LoVo (cell line): ENCODE results near the gene DHCR7.

ENCODE experiments used
- DNase-seq: peaks from one replicate; pipeline ENCODE4 v3.0.0-alpha.2; 2016; ENCODE audit warnings: low spot score

DHCR7 gene

DNA sequence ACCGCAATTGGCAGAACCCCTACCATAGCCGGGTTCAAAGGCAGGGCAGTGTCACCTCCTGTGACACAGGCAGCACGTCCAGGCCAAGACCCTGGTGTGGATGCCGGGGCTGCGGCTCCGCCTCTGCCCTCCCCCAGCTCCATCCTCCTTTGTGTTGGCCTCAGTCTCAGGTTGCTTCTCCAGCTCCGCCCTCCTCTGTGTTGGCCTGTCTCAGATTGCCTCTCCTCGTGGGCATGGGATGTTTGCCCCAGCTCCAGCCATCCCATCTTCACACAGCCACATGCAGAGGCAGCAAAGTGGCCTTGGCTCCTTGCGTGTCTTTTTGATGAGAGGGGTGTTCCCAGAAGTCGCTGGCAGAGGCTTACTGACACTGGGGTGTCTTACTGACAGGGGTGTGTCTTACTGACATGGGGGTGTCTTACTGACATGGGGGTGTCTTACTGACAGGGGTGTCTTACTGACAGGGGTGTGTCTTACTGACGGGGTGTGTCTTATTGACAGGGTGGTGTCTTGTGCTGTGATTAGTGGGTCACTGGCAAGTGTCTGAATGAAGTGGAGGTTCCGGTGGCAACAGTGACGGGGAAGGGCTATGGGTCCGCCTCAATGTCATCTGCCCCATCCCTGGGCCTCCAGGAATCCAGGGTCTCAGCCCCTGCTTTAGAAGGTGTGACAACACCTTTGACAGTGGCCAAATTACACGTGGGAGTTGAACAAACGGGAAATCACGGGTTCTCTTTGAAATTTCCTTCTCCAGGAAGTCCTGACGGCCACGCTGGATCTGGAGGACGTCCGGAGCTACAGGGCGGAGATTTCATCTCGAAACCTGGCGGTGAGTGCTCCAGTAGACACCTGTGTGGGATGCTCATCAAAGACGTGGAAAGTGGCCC is 29.7 kb upstream of the DHCR7 start:
- no peak for DNase-seq

DNA sequence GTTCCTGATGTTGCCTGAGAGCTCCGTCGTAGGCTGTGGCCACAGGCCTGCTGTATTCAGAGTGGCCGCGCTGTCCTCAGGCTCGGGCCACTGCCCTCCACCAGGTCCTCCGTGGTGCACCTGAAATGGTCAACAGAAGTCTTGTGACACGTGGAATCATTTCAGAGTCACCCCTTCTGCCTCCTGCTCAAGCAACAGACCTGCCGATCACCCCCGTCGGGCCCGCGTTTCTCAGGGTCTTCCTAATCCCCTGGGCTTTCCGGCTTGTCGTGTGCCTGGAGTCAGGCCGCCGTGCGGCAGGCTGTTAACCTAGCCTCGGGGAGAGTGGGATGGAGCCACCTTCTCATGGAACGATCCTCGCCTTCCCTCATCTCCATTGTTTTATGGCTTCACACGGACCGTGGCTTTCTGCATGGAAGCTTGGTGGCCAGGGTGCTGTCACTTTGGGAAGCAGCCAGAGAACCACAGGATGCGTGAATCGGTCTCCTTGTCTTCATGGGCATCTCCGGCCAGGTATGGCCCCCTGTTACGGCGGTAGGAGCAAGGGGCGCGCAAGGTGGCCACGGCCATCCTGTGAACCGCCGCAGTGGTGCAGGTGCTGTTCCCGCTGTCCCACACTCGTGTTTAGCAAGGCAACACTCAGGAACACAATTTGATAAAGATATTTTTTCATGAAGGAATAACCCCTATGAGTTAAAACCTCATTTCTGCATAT is 28.9 kb upstream of the DHCR7 start:
- DNase-seq: no peak

DNA sequence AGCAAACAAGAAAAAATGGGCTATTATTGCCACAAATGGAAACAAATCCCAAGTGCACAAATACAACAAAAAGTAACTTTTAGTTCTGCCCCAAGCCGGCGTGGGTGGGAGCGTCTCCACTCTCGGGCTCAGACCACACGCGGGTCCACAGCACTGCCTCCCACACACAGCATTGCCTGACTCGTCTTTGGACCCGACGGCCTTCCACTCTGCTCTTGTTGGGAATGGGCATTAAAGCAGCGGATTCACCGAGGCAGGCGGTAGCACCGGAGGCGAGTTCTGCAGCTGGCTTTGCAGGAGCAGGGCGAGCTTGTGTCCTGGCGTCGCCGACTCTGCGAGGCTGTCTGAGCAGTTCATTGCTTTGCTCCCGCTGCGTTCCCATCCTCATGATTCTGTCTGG is 27.8 kb upstream of the DHCR7 start:
- no peak for DNase-seq

DNA sequence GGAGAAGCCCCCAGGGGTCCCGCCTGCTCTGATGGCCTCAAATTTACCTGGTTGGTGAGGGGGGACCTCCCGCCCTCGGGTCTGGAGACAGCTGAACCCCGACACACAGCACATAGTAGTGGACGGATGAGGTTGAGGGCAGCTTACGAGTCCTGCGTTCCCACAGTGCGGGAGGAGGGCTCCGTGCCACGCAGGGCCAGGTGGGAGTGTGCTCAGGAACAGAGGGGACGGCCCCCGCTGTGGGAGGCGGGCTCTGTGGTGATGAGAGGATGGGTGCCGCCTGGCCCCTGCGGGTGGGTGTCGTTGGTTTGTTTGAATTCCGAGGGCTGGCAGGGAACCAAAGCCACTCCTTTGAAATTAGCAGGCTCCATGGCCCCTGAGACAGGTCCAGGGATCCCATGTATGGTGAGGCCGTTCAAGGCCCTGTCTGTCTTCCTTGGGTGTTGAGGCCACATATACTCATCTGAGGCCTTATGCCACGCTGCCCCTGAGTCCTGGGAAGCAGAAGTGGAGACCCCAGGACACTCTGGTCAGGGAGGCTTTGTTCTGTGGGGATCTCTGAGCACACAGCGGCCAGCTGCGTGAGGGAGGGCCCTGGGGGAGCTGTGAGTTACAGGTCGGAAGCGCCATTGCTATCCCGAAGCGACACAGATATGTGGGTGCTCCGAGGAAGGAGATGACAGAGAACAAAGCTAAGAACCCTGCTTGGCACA is 26.7 kb upstream of the DHCR7 start:
- DNase-seq: no peak

DNA sequence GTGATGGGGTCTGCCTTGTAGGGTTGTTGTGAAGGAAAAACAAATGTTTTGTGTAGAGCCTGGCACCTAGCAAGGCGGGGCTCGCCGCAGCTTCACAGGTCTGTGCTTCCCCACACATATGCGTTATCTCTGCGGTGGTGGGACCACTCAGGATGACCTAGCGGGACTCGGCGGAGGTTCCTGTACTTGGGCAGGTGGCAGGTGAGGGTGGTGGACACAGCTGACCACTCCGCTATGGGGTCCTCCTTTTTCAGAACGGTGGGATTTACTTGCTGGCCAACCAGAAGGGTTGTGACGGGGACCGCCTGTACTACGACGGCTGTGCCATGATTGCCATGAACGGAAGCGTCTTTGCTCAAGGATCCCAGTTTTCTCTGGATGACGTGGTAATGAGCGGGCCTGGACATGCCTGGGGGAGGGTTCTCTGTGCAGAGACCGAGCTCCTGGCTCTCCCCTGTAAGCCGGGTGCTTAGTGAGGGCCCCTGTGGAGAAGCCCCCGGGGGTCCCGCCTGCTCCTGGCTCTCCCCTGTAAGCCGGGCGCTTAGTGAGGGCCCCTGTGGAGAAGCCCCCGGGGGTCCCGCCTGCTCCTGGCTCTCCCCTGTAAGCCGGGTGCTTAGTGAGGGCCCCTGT is 26.1 kb upstream of the DHCR7 start:
- no peak for DNase-seq

DNA sequence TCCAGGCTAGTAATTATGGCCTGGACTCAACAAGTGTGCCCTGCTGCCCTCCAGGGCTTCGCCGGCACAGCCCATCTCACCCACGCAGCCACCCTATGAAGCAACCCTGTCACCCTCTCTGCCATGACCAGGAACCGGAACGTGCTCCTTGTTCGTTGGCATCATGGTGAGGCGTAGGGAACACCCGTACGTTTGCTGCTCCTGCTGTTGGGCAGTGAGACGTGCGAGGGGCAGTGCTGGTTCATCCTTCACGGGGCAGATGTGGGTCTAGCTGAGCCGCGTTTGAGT is 25.5 kb upstream of the DHCR7 start:
- no peak for DNase-seq

DNA sequence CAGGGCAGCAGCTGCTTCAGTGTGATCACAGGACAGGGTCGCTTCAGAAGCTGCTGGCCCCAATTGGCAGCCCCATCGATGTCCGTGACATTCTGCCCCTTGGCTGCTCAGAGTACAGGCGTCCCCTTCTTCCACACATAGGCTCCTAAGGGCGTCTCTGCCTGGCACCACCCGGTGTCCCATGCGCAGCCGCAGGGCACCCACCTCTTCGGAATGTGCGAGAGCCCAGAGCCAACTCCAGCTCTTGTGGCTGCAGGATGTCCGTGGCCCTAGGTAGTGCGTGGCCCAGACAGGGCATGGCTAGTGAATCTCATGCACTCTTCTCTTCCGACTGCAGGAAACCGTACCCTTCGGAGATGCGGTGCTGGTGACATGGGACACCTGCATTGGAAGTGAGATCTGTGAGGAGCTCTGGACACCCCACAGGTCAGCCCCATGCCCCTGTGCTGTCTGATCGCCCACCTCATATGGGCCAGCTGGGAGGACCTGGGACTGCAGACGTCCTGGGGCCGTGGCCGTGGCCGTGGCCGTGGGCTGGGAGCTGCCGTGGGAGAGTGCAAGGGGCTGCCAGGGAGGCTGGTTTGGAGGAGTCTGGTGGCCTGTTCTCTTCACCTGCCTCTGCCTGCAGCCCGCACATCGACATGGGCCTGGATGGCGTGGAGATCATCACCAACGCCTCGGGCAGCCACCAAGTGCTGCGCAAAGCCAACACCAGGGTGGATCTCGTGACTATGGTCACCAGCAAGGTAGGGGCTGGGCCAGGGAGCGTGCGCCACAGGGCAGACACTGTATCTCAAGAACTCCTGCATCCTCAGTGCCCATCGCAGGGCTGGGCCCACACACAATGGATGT is 25.0 kb upstream of the DHCR7 start:
- no peak for DNase-seq

DNA sequence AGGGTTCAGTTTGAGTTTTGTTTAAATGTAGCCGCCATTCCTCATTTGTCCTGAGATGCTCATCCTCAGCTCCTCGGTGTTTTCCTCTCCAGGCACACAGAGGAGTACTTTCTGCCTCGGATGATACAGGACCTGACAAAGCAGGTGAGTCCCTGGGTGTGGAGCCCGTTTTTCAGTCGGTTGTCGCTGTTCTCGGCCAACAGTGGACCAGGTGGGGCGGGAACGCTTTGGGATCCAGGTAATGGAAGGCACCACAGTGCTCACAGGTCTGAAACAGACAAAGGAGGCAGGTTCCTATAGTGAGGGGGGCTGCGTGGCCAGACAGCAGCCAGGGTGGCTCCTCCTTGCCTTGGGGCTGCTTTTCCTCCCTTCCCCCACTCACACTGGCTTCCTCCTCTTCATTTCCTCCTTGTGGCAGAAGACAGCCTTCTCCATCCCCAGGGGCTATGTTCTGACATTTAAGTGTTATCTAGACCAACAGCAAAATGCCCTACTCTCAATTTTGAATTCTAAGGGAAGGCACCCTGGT is 24.2 kb upstream of the DHCR7 start:
- no peak for DNase-seq

DNA sequence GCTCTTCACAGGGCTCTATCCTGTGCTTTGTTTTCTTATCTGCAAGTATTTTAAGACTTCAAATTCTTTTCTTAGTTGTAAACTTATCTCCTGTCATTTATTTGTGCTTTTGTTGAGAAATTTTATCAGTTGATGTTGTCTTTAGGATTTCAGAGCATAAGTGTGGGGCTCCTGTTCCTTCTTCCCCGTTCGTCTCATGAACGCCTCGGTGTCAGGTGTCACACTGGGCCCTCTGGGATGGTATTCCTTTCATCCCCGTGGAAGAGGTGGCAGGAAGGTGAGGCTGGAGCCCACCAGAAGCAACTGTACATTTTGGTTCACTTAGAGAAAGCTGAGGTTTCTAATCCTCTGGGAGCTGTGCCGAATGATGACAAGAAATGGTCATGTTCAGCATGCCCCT is 22.8 kb upstream of the DHCR7 start:
- no peak for DNase-seq

DNA sequence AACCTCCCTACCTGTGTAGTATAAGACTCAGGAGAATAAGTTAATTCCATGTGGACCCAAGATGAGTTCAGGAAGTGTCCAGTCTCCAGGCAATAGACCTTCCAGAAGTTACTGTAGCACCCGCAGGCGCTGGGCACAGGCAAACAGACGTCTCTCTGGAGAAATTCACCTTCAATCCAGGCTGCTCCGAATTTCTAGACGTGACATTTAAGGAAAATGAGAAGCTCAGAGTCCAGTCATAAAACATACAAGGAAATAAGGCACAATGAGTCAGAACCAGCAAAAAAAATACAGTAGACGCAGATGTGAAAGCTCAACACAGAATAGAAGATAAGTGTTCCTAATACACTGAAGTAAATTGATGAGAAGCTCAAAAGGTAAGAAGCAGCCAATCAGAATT is 19.0 kb upstream of the DHCR7 start:
- no peak for DNase-seq

DNA sequence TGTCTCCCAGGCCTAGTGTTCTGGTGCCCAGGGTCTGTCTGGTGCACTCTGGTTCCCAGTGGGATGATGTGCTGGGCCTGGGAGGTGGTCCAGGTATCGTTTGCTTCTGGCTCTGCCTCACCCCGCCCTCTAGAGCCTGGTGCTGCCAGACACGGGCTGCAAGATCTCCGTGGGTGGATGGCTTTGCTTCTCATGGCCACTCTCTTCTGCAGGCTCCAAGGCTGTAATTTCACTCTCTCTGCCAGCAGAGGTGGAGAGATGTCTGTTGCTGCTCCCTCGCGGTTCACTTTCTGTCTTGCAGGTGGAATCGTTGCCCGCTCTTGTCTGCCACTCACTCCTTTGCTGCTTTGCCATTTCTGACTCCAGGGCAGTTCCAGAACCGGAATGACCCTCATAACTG is 18.2 kb upstream of the DHCR7 start:
- no peak for DNase-seq

DNA sequence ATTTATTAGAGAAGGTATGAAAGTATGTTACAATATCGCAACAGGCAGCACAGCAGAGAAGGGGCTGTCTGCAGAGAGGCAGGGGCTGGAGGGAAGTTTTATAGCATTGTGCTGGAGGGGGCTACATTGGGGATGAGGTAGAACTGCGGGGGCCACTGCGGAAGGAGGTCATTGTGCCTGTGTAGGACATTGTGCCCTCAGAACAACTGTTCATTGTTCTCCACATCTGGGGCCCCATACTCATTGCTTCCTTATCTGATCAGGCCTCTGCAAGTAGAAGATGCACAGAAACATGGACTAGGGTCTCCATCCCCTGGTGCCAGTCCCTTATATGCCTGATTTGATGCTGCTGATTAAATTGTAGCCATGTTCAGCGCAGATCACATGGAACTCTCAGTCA is 16.9 kb upstream of the DHCR7 start:
- DNase-seq: no peak

DNA sequence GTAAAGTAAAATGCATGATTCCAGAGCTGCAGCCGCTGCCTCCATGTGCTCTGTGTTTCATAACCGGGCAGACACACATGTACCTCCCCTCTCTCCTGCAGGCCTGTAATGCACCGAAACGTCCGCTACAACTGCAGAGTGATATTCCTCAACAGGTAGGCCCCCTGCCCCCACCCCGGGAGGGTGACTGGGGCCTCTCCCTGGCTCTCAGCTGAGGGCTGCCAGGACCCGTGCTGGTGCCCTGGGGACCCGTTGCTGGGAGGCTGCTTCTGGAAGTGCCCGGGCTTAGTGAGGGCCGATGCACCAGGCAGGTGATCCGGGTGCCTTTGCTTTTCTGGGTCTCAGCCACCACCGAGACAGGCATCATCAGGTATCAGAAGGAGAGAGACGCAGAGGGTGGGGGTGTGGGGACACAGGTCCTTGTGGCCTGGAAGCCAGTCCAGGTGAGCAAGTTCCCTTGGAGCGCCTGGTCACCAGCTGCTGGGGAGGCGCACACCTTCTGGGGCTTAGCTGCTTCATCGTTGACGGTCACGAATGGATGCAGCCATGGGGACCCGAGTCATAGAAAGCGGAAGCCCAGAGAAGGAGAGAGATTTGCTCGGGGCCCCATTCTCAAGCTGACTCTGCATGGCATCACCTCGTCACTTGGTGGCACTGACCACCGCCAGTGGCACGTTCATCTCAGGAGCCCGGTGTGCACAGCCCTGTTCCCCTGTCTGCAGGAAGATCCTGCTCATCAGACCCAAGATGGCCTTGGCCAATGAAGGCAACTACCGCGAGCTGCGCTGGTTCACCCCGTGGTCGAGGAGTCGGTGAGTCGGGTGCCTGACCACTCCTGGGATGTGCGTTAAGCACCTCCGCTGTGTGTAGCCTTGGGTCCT is 15.4 kb upstream of the DHCR7 start:
- no peak for DNase-seq

DNA sequence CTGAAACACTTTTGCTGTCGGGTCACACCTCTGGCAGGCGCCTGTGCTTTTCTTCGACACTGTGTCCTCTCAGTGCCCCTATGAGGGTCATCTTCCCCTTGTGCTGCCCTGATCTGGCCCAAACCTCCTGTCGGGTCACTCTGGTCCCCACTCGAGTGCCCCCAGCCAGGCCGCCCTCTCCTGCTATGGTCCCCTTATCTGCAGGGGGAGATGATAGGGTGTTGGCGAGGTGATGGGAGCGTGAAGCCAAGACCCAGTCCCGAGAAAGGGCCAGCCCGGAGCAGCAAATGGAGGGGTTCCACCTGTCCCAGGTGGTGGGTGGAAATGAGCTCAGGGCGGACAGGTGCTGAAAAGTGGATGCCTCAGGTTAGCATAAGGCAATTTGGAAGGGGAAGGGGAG is 14.5 kb upstream of the DHCR7 start:
- no peak for DNase-seq

DNA sequence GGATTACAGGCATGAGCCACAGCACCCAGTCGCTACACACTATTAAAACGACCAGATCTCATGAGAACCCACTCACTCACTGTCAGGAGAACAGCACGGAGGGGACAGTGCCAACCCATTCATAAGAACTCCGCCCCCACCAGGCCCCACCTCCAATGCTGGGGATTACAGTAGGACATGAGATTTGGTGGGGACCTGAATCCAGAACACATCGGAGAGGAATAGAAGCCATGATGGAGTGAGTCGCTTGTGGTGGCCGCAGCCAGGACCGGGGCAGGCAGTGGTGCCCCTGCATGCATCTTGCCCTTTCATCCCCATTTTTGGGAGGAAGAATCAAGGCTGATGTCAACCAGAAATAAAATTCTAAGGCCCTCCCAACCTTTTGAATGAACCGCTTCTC is 13.5 kb upstream of the DHCR7 start:
- no peak for DNase-seq

DNA sequence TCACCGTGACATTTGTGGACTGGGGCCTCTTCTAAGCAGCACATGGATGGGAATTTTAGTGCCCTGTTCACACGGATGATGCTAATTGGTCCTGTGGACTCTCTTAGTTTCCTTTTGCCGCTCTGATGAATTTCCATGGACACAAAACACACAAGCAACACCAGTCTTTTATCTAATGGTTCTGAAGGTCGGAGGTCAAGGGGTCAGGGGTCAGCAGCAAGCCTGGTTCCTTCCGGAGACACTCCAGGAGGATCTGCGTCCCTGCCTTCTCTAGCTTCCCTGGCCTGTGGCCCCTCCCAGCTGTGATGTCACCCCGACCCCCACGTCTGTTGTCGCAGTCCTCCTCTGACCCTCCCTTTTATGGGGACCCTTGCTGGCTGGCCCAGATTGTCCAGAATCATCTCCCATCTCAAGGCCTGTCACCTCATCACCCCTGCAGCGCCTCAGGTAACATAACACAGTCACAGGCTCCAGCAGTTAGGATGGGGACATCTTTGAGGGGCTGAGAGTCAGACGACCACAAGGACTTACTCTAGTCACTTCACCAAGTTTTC is 11.7 kb upstream of the DHCR7 start:
- no peak for DNase-seq

DNA sequence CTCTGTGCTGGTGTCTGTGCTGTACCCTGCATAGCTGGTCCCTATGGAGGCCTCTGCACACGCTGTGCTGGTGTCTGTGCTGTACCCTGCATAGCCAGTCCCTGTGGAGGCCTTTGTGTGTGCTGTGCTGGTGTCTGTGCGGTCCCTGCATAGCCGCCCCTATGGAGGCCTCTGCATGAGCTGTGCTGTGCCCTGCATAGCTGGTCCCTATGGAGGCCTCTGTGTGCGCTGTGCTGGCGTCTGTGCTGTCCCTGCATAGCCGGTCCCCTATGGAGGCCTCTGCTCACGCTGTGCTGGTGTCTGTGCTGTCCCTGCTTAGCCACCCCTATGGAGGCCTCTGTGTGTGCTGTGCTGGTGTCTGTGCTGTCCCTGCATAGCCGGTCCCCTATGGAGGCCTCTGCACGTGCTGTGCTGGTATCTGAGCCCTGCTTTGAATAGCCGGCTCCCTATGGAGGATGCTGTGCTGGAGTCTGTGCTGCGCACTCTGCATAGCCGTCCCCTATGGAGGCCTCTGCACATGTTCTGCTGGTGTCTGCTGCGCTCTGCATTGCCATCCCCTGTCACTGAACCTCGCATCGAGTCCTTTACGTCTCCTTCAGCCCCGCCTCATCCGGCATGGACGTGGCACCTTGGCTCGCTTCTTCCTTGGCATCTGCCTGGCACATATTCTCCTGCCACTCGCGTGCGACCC is 11.0 kb upstream of the DHCR7 start:
- no peak for DNase-seq

DNA sequence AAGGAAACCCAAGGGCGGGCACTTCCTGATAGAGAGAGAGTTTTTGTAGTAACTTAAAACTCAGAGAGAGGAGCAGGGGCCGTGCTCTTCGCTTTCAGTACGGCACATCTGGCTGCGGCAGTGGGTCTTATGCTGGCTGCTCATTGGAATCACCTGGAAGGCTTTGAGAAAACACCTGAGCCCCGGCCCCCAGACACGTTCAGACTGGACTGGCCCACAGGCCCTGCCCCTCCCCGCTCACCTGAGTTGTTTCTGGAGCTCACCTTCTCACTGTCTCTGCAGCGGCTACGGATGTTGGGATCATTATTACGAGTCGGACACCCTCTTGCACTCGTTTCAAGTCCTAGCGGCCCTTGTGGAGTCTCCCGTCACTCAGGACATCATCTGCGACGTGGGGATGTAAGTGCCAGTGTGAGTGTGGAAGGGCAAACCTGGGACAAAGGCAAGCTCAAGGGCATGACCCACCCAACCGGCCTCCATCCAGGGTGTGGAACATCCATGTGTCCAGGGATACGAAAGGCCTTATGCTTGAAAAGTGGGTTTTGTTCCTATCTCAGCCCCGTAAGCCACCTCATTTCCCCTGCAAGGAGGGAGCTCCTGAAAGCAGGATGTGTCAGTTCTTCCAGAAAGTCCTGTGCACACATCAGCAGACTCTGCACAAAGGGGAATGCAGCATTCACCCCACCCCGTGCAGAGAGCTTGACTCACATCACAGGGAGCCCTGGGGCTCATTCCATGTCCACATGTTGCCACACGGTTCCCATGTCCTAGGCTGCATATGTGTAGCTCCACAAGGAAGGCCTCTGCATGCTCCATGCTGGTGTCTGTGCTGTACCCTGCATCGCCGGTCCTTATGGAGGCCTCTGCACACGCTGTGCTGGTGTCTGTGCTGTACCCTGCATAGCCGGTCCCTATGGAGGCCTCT is 10.2 kb upstream of the DHCR7 start:
- DNase-seq: no peak

DNA sequence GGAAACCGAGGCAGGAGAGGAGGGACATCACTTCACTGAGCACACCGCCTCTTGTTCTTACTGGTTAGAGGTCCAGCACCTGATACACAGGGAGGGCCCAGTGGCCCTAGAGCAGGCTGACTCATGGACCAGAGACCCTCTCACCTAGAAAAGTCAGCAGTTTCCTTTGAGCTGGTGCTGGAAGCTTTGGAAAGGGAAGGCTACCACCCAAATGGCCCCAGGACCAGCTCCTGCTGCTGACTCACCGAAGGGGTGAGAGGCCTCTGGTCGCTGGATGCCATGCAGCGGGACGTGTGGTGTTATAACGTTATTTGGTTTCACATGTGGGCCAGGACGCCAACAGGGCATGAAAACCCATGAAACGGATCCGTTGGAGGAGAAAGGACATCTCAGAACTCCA is 8.6 kb upstream of the DHCR7 start:
- DNase-seq: no peak
